ENCODE results near the gene TPH2. TPM values are rescaled to one million over a fixed set of nuclear protein-coding genes. Genes with fewer than 3 reads are reported as not detected.

The TPH2 gene
- under 1 TPM in 1 of 4 donors, not detected in 3; 0.17 TPM for polyA plus RNA-seq (ENCODE audit: insufficient read length in 4 of 4)

- DNase-seq (ENCODE audit: low read depth in 4 of 4, low spot score in 2 of 4) = peak; percentile 28 to 72 (median 48)
These were observed at the start of gene TPH2 for GRCh38 chr12:71938728-71939385. TSS of gene TPH2 (plus strand) at chr12:71938845. CDS start at chr12:71938987, 142 bp downstream.

DNA sequence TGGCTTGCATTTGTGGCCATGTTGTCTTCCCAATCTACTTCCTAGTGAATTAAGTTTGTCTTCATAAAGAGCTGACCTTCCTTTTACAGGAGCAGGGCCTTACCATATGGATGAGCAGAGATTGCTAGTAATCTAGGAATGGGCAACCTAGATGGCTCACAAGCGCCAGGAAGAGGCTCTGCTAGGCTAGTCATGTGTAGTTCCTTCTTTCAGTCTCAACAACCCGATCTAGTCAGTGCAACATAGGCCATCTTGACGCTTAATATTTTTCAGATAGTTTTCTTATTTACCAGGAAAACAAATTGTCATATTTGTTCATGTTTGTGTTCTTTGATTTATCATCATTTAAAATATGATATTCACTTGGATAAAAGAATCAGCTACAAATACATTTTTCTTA, 48.2 kb upstream of the TPH2 start:
- no peak for DNase-seq (ENCODE audit: low read depth in 4 of 4, low spot score in 2 of 4)

- no peak for DNase-seq (ENCODE audit: low read depth in 4 of 4, low spot score in 2 of 4)
These were observed 46.6 kb upstream of the TPH2 start for GRCh38 chr12:71892059-71892458.

DNA sequence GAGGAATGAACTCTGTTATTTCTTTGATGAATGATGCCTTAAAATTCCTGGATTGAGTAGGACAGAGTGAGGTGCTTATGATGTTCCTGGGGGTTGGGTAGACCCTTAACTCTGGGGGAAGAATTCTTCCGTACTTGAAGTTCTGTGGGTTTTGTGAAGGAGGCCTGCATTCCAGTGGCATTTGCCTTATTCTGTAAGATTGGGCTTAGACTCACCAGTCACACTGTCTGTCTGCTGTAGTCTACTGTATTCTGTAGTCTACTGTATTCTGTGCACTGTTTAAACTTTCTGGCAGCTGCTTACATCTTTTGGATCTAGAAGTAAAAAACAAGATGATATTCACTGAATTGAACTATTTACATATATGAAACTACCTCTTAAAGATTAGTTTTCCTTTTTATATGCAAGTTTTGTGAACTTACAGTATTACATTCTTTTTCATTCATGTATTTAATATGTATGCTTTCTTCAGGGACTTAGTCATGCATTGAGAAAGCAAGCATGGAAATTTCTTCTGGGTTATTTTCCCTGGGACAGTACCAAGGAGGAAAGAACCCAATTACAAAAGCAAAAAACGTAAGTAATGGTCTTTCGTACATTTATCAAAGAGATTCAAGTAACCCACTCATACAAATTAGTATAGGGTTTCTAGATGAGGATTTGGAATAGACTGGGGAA, 42.3 kb upstream of the TPH2 start:
- DNase-seq (ENCODE audit: low read depth in 4 of 4, low spot score in 2 of 4) = no peak

GRCh38 chr12:71900091-71900490, 38.6 kb upstream of the TPH2 start:
- DNase-seq (ENCODE audit: low read depth in 4 of 4, low spot score in 2 of 4) = no peak

- DNase-seq (ENCODE audit: low read depth in 4 of 4, low spot score in 2 of 4) = no peak
These were observed 34.0 kb upstream of the TPH2 start for GRCh38 chr12:71904629-71905028.

DNA sequence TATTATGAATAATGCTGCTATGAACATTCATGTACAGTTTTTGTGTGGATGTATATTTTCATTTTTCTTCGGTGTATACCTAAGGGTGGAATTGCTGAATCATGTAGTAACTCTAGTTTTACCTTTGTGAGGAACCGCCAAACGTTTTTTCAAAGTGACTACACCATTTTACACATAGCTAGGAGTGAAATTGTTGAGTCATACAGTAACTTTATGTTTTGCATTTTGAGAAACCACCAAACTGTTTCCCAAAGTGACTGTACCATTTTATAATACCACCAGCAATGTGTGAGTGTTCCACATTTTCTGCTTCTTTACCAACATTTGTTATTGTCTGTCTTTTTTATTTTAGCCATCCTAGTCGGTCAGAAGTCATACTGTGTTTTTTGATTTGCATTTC, 3.1 kb upstream of the TPH2 start:
- DNase-seq (ENCODE audit: low read depth in 4 of 4, low spot score in 2 of 4) = no peak

DNA sequence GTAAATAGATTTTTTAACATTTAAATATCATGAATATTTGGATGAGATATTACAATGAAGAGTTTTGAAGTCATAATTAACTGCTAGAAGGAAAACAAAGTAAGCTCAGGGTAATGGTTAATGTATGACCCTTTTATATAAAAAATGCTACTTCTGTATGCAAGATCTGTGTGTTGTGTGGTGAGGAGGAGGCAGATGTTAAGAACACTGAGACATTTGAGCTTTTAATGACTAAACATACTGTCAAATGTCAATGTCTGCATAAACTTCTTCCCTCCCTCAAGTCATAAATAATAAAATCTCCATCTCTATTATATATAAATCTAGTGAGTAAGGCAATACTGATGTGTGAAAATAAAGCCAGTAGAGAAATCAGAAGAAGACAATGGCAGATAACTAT, 1.4 kb downstream of the TPH2 start:
- DNase-seq (ENCODE audit: low read depth in 4 of 4, low spot score in 2 of 4) = no peak

- DNase-seq (ENCODE audit: low read depth in 4 of 4, low spot score in 2 of 4) = no peak
These were observed 2.5 kb downstream of the TPH2 start for GRCh38 chr12:71941174-71941573.

DNA sequence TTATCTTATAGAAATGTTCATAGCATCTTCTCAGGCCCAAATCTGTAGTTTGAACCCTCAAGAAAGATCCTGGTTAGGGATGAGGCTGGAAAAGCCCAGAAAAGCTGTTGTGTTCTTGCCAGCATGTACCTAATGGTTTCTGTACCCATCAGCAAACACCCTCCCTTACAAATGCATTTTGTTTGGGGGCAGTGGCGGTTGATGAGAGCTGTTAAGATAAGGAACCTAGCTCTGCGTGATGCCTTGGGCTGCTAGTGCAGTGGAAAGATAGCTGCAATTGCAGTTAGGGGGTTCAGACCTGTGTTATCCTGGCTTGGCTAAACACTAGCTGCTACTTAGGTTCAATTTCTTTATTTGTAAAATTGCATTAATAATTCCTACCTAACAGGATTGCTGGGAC, 3.6 kb downstream of the TPH2 start:
- DNase-seq (ENCODE audit: low read depth in 4 of 4, low spot score in 2 of 4) = no peak

- no peak for DNase-seq (ENCODE audit: low read depth in 4 of 4, low spot score in 2 of 4)
These were observed 4.1 kb downstream of the TPH2 start for GRCh38 chr12:71942703-71943102.

DNA sequence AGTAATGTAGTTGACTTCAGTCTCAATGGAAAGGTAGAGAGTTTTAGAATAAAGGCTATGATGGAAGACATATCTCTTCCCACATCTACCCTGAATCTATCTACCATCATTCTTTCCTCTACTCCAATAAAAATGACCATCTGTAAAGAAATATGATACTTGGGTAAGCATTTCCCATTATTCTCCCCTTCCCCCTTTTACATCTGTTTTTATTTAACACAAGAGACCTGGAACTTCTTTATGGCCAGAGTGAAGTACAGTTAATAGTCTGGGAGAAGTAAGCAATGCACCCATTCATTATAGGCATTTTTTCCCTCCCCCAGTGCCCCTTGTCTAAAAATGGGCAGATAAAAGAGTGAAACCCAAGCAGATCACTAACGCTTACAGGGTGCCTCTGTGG, 6.5 kb downstream of the TPH2 start:
- no peak for DNase-seq (ENCODE audit: low read depth in 4 of 4, low spot score in 2 of 4)

DNA sequence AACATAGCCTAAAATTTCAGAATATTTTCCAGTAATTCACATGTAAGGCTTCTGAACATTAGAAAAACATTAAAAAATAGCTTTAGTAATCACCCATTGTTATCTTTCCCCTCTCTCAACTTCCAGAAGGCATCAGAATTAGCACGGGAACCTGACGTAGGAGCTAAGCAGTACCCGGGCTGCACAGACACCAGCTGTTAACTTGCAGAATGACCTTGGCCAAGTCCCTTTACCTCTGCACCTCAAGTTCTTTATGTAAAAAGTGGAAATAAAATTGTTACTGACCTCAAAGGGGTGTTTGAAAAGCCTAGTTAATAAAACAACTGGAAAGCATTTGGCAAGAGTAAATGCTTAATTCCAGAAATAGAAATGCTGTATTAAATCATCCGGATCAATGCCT, 7.2 kb downstream of the TPH2 start:
- no peak for DNase-seq (ENCODE audit: low read depth in 4 of 4, low spot score in 2 of 4)

DNA sequence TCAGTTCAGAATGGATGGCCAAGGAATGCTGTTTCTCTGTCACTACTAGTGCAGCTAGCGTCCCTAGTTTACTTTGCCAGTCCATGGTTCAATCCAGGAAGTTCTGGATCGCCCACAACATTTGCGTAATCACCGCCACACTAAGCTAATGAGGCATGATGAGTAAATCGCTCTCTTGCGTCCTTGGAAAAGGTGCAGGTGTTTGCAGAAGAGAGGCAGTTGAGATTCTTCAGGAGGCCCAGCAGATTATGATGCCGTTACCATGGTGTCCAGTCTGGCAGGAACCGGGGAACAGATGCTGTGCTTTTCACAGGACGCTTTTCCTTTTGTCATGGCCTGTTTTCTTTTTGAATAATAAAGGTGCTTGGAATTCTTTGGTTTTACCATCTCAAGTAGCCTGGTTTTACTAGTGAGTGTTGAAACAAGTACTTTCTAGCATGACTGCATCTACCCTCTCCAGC, 9.0 kb downstream of the TPH2 start:
- no peak for DNase-seq (ENCODE audit: low read depth in 4 of 4, low spot score in 2 of 4)

GRCh38 chr12:71948390-71948789, 9.7 kb downstream of the TPH2 start:
- no peak for DNase-seq (ENCODE audit: low read depth in 4 of 4, low spot score in 2 of 4)

DNA sequence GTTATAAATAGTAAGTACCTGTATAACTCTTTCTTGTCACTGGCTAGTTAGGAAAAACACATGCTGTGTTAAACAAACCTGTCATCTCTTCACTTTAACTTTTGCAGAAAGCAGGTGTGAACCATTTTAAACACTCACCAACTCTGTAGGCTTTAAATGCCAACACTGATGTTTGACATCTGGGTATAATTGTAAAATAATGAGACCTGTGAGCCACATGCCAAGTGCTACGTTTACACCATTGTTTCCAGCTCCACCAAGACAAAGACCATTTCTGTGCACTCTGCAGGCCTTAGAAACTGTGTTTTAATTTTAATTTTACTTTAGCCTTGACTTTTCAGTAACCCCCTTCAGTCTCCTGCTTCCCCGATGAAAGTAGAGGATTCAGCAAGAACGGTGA, 11.0 kb downstream of the TPH2 start:
- DNase-seq (ENCODE audit: low read depth in 4 of 4, low spot score in 2 of 4) = no peak

- no peak for DNase-seq (ENCODE audit: low read depth in 4 of 4, low spot score in 2 of 4)
These were observed 11.8 kb downstream of the TPH2 start for GRCh38 chr12:71950404-71950803.

DNA sequence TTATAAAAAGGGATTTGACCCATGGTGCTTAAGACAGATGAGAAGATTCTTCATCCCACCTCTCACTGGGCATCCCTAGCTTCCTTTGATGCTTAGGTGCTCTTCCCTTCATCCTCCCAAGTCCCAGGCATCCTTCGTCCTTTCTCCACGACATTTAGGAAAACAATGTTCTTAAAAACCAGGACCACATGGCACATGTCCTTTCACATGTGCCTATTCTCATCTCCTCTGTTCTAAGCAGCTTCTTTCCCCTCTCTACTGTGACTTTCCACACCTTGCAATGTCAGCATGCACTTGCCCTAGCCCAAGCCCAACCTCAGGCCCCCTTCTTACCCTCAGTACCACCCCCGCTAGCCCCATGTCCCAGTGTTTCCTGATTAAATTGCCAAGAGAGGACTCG, 12.2 kb downstream of the TPH2 start:
- no peak for DNase-seq (ENCODE audit: low read depth in 4 of 4, low spot score in 2 of 4)

DNA sequence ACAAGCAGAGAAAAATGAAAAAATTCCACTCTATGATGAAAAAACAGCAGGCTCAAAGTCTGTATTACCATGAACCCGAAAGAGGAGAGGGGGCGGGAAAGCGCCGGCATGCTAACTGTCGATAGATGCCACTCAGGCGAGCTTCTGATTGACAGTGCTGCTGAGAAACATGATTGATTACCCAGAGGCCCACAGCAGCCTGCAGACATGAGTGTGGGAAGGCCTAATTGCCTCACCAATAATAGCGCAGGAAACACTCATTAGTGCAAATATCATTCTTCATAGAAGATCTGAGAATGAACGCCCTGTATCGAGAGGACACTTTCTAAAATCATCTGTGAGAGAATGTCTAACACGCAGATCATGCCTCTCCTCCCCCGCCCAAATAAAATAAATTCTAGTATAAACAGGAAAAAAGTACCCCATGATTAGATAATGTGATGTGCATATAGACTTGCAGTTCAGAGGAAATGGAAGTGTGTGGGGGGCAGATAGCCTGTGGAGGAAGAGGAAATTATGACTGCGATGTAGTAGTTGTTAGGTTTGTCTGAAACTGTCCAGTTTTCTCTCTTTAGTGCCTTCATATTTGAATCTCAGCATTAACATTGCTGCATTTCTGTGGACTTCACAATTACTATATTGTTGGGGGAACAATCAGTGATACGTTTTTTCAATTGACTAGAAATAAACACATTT, 15.6 kb downstream of the TPH2 start:
- no peak for DNase-seq (ENCODE audit: low read depth in 4 of 4, low spot score in 2 of 4)

GRCh38 chr12:71954861-71955260, 16.2 kb downstream of the TPH2 start:
- no peak for DNase-seq (ENCODE audit: low read depth in 4 of 4, low spot score in 2 of 4)

GRCh38 chr12:71955970-71956369, 17.3 kb downstream of the TPH2 start:
- DNase-seq (ENCODE audit: low read depth in 4 of 4, low spot score in 2 of 4) = no peak

GRCh38 chr12:71958056-71958455, 19.4 kb downstream of the TPH2 start:
- DNase-seq (ENCODE audit: low read depth in 4 of 4, low spot score in 2 of 4) = no peak
